Retina (tissue), 1 donor: ENCODE measurements around the gene ATXN1.
A peak's percentile ranks its signal among the peaks of the same experiment; 100 is the strongest.

Experiments
- DNase-seq: peaks from one replicate; pipeline ENCODE4 v3.0.0-alpha.2; 2016

The ATXN1 gene

DNA sequence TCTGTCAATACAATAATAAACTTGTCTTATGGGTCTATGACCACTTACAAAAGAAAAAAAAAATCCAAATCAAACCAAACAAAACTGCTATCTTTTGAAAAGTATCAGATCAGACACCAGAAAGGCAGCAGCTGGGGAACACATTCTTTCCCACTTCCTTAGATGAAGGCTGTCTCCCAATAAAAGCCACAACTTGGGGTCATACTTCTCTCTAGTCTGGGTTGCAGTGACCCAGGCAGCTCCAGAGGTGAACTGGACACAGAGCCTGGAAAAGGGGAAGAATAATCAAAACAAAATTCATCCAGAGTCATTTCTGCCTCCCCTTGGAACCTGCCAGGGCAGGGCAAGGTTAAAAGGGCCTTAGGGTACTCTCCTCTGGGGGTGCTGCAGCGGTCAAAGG is 19.1 kb downstream of the ATXN1 start:
- no peak for DNase-seq

- no peak for DNase-seq
Measured at GRCh38 chr6:16741112-16742016, 19.9 kb downstream of the ATXN1 start.

- no peak for DNase-seq
Measured at GRCh38 chr6:16740097-16740496, 21.2 kb downstream of the ATXN1 start.

DNA sequence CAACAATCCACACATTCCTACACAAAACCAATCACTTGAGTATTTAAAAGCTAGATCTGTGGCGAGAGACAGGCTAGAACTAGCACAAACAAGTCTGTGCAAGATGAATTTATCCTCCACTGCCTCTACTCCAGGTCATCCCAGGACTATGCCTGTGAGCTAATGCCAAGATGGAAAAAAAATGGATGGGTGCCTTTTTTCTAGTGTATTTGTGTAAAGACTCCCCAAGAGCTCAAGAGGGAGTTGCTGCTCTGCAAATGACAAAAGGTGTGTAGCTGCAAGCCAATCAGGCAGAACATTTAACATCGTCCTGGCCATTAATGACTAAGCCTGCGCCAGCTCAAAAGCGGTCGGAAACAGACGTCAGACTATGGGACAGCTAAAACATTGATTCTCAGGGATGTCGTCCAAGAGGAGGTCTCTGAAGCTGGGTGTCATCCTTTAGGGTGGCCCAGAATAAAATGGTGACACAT is 21.9 kb downstream of the ATXN1 start:
- DNase-seq: no peak

DNA sequence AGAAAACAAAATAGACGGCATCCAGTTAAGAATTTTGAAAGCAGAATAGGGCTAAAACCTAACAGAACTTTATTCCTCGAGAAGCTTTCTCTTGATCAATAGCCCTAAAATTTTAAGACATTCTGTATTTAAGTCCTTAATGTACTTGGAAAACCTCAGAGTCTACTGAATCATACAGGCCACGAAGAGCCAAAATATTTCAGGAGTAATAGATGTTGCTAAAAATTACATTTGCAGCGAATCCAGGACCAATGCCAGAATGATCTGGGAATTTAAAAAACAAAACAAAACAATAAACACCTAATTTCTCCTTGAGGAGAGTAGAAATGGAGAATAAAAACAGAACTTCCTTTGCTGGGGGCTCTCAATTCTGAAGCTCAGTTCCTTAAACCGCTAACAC is 23.3 kb downstream of the ATXN1 start:
- DNase-seq: no peak

- no peak for DNase-seq
Measured at GRCh38 chr6:16736856-16737775, 24.1 kb downstream of the ATXN1 start.

- DNase-seq: no peak
Measured at GRCh38 chr6:16735014-16735413, 26.2 kb downstream of the ATXN1 start.

DNA sequence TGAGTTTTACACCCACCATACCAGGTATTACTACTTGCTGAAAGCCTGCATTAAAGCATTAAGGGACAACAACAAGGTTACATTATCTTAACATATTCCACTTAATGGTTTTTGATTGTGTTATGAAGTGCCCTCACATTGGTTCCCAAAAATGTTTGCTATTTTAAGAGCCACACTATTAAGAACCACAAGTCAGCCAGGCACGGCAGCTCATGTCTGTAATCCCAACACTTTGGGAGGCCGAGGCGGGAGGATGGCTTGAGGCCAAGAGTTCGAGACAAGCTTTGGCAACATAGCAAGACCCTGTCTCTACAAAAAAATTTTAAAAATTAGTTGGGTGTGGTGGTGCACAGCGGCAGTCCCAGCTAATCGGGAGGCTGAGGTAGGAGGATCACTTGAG is 28.2 kb downstream of the ATXN1 start:
- DNase-seq: no peak

DNA sequence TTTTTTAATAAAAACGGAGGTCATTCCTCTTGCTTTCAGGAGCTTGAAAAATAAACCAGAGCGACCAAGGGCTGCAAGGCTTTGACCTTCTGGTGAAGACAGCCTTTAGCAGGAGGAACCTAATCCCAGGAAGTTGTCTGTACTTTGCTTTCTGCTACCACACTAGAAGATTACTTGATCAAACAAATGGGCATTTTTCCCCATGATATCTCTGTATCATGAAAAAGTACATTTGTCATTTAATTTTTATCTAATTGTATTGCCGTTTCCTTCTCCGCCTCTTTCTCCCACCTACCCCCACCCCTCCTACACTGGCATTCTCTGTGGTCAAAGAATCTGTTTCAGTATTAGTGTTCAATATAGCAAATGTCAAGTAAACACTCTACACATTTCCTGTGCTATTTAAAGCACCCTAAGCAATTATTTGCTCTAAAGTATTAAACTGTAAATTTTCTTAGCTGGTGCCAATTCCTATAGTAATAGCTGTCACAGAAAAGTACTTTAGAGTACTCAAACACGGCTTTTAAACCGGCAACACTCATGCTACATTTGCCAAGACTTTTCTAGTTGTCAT is 29.7 kb downstream of the ATXN1 start:
- DNase-seq: no peak

DNA sequence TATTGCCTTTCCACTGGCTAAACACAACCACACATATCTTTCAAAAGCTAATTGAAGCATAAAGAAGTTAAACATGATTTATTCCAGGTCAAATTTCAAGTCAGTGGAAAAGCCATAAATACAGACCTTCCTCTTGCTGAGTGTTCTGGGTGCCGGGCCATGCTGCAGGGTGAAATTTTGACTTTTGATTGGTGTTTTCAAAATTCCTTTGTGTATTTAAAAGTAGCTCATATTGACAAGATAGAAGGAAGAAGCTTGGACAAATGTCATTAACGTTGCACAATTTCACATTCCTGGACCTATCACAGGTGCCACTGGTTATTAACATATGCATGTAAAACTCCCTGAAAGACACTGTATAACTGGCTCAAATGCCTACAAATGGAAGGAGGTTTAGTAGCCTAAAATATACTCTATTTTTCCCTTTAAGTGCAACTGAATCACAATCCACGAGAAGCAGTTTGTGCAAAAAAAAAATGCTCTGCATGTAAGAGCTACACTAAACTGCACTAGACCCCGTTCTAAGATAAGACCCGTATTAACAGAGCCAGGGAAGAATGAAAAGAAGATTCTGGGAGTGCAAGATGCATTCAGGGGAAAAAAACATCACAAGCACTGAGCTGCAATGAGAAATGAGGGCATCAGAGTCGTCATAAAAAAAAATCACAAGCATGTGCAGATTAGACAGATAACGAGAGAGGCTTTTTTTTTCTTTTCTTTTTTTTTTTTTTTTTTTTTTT is 30.4 kb downstream of the ATXN1 start:
- DNase-seq: peak; percentile 28

GRCh38 chr6:16729744-16730143 is 31.5 kb downstream of the ATXN1 start:
- DNase-seq: no peak

GRCh38 chr6:16729183-16729691 is 32.0 kb downstream of the ATXN1 start:
- no peak for DNase-seq

- no peak for DNase-seq
Measured at GRCh38 chr6:16728513-16729182, 32.6 kb downstream of the ATXN1 start.

- DNase-seq: no peak
Measured at GRCh38 chr6:16727996-16728395, 33.3 kb downstream of the ATXN1 start.

- DNase-seq: no peak
Measured at GRCh38 chr6:16725145-16725864, 36.0 kb downstream of the ATXN1 start.

GRCh38 chr6:16723826-16724225 is 37.4 kb downstream of the ATXN1 start:
- no peak for DNase-seq

GRCh38 chr6:16723402-16723801 is 37.9 kb downstream of the ATXN1 start:
- no peak for DNase-seq

DNA sequence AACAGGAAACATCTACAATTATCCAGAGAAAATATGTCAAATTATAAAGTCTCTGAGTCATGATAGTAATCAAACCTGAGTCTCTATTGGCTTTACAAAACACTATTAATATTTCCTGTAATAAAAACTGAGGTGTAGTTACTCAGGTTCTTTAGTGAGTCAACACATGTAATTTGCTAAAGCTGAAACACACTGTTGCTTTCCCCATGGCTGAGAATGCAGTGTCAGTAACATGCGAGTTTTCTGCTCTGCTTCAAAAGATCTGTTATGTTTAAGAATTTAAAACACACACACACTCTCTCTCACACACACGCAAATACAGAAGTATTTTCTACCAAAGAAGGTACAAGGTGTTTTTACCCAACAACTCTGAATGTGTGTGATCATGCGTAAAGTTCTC is 38.6 kb downstream of the ATXN1 start:
- DNase-seq: no peak

GRCh38 chr6:16721977-16722376 is 39.3 kb downstream of the ATXN1 start:
- DNase-seq: no peak

GRCh38 chr6:16720861-16721260 is 40.4 kb downstream of the ATXN1 start:
- DNase-seq: no peak

DNA sequence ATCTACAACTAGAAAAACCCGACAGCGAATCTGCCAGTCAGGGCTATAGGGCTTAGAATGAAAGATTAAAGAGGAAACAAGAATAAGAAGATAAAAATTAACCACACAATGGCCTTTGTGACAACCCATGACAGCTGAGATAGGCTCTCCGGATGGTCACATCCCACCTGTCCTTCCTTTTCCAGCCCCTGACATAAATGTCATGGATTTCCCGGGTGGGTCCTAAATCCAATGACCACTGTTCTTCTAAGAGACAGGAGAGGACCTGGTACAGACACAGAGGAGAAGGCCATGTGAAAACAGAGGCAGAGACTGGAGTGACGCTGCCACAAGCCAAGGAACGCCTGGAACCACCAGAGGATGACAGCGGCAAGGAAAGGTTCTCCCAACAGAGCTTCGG is 41.8 kb downstream of the ATXN1 start:
- no peak for DNase-seq
